Activated gamma-delta T cell (primary cell): ENCODE measurements around the gene PDE4D.

Experiments
- DNase-seq: peaks from one replicate; lab custom pipeline; 2025; lab: John Stamatoyannopoulos, UW

Gene PDE4D

GRCh38 chr5:59256331-59256730 lies 637.2 kb downstream of the PDE4D start:
- DNase-seq = no peak

- no peak for DNase-seq
Measured at GRCh38 chr5:59254055-59254687, 639.4 kb downstream of the PDE4D start.

- DNase-seq = no peak
Measured at GRCh38 chr5:59253625-59254024, 639.9 kb downstream of the PDE4D start.

DNA sequence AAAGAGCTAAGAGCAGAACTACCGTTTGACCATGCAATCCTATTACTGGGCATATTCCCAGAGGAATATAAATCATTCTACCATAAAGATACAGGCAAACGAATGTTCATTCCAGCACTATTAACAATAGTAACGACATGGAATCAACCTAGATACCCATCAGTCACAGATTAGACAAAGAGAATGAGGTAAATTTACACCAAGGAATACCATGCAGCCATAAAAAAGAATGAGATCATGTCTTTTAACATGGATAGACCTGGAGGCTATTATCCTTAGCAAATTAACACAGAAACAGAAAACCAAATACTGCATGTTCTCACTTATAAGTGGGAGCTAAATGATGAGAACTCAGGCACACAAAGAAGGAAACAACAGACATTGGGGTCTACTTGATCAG lies 641.9 kb downstream of the PDE4D start:
- DNase-seq = no peak

GRCh38 chr5:59249726-59250125 lies 643.8 kb downstream of the PDE4D start:
- no peak for DNase-seq

DNA sequence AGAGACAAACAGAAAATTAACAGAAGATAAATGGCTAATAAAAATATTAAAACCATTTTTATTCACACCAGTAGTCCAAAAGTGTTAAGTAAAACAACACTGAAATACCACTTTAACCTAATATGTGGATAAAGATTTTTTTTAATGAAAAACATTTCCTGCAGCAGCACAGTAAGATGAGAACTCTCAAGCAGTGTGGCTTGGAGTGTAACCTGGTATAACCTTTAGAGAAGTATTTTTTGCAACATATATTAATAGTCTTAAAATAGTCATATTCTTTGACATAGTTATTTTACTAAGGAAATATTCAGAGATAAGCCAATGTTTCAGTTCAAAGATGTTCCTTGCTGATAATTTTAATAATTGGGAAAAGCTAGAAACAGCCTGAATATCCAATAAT lies 644.4 kb downstream of the PDE4D start:
- DNase-seq = no peak

- DNase-seq = no peak
Measured at GRCh38 chr5:59246882-59247281, 646.6 kb downstream of the PDE4D start.

DNA sequence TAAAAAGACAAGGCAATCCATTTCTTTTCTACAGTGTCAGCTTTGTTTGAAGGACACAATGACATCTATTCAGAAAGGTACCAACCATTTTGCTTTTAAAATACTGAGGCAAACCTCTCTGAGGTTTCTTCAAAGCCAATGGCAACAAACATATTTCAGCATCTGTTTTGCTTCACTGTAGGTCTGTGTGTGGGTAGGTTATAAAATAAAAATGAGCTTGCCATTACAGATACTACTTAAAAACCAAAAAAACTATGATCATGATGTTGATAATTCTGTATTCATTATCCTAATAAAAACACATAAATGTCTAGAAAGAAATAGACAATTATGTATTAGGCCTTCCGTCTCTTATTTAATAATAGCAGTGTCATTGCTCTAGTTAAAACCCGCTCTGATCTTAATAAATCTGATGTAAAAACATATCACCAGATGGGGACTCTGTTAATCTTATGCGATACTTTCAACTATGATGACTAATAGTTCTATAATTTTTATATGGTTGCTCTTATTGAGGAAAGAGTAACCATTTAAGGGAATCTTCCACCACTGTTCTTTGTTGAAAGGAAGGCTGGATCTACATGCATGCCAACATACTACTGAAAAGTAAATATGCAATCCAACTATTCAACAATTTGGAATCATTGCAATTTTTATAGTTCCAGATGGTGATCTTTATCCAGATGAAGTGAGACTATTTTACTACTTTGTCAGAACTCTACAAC lies 647.2 kb downstream of the PDE4D start:
- DNase-seq = no peak

DNA sequence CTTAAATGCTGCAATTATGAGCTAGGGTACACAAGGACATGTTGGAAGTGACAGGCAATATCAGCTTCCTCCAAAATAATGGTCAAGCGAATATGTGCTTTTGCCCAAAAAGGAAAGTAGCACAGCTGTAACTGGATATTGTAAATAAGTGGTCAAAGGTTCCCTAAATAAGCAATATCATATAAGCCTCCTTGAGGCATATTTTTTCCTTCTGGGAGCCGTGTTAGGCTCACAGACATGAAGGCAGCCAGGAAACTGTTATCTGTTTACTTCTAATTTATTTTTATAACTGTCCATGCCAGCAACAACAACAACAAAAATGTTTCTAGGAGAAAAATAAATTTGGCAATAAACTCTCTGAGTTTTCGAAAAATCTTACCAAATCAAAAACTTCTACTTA lies 648.3 kb downstream of the PDE4D start:
- no peak for DNase-seq

DNA sequence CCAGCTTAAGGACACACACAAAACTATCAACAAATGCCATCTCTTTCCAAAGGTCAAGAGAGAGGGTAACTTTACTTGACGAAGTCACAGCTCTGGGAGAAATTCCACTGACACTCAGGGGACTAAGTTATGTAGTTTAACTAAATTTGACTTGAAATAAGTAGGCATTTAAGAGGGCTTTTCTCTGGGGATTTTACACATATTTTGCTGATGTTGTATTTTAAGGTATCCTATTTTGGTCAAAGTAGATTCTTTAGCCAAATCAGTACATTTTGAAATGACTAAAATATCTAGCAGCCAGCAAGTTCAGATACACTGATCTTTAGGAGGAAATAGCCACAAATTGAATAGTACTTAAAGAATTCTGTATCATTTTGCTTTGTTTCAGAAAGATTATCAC lies 652.0 kb downstream of the PDE4D start:
- no peak for DNase-seq

GRCh38 chr5:59241119-59241518 lies 652.4 kb downstream of the PDE4D start:
- DNase-seq = no peak

DNA sequence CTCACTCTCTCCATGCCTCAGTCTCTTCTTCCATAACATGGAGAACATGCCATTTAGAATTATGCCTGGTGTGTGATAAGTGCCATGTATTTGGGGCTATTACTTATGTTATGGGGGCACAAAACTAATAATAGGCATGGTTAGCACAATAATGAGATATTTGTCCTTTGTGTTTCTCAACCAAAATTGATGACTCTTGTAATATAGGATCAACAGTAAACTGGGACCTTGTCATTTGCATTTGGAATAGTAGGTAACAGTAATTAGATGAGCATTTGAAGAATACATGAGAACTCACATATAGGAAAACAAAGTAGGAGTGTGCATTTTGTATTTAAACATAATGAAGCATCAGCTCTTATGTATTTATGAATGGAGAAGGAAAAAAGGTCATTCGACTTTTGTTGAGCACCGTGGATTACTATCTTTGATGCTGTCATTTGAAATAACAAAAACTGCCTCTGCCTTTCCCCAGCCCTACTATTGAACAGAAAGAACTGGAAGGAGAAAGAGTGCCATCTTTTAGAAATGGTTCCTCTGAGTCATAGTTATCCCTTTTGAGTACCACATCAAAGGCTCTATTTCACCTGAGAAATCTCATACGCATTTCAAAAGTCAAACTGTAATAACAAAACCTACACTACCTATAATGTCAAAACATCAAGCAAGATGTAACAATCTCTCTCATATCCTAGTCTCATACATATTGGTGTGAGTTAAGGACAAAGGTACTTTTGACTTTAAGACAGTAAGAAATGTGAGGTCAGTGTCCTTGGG lies 655.2 kb downstream of the PDE4D start:
- no peak for DNase-seq

DNA sequence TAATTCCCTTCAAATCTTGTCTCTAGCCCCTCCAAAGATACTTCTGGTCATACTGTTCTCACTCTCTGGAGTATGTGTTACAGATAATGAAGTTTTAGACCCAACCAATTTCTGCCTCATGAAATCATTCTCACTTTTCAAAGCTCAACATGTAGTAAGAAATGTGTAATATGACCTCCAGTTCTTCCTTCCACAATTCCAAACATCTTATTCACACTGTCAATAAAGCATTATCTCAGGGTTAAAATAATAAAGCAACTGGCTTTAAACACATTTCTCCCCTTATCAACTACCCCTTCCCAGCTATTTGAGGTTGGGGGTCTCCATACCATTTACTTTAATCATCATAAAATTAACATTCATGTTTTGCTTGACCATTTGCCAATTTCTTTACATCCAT lies 656.5 kb downstream of the PDE4D start:
- no peak for DNase-seq

GRCh38 chr5:59236448-59236847 lies 657.1 kb downstream of the PDE4D start:
- DNase-seq = no peak

DNA sequence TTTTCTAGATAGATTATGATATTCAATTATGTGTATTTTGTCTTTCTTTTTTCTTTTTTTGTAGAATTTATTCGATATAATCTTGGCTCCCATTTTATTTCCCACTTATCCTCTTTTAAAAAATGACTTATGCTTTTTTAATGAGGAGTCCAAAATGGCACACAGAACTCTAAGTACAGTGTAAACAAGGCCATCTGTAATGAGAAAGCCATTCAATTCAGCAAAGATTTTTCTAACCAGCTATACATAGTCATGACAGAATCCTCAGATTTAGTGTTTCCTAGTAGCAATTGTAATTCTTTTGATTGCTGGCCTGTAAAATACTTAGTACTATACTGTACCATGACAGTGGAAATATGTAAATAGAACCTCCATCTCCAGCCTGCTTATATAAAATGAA lies 659.3 kb downstream of the PDE4D start:
- DNase-seq = no peak

DNA sequence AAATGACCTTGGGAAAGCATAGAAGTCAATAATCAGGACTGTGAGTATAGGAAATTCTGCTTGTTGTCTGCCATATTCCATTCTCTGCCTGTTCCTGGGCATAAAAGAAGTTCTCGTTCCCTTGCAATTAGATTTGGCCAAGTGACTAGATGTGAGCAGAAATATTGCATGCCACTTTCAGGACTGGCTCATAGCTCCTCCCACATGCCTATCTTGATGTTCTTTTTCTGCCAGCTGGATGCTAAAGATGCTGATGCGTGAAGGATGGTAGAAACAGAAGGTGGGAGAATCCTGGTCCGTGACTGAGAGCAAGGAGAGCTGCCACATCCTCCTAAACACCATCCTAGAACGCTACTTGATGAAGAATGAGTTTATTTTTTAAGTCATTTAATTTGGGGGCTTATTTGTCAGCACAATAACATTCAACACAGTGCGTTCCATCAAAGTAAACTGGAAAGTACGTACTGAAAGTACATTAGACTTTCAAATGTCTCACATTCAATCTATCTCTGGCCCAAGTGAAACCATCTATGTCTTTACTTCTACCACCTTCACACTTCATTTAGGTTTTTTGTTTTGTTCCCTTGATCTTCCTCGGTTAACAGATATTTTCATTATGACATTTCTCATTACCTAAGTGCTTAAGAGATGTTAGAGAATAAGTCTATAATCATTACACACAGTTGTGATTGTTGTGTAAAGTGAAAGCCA lies 662.1 kb downstream of the PDE4D start:
- no peak for DNase-seq

DNA sequence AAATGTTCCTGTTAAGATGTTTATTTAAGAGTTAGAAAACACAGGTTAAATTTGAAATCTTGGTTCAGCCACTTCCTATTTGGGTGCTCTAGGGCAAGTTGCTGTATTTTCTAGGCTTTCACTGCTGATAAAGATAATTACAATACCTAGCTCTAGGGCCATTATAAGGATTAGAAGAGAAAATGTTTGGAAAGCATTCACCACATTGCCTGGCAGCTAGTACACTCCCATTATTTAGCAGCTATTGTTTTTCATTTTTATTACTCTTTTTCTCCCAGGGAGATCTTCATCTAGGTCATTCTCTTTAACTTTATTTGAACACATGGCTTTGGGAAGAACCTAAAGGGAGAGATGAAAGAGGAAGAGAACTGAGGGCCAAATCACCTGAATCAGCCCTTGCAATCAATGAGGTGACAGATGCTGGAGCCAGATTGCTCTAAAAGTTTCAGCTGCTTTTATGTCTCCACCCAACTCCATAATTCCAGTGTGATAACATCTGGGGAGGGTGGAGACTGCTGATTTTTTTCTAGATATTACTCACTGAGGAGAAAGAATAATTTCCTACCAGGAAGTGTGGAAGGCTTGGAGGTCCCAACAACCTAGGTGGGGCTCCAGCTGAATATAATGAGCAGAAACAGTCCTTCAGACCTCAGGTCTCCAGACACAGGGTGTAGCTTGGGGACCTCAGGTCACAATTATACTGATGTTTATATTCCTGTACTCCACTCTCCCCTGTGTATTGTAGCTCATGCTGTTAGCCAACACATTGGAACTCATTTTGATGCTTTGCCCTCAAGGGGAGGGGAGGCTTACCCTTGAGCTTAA lies 670.6 kb downstream of the PDE4D start:
- DNase-seq = no peak

DNA sequence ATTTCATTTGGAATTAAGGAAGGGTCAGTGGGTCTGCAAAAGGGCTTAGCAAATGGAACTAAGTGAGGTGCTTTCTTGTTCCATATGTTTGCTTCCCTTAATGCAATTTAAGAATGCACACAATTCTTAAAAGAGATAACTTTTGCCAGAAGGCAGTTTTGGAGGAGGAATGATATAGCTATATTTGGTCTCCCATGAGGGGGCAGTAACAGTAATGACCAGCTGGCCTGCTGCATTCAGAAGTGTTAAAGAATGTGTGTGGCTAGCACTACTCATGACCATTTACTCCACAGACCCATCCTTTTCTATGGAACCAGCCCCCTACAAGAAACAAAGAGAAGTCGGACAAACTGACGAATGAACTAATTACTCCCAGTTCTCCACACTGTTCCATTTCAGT lies 671.8 kb downstream of the PDE4D start:
- DNase-seq = no peak

GRCh38 chr5:59218424-59219045 lies 675.0 kb downstream of the PDE4D start:
- no peak for DNase-seq

DNA sequence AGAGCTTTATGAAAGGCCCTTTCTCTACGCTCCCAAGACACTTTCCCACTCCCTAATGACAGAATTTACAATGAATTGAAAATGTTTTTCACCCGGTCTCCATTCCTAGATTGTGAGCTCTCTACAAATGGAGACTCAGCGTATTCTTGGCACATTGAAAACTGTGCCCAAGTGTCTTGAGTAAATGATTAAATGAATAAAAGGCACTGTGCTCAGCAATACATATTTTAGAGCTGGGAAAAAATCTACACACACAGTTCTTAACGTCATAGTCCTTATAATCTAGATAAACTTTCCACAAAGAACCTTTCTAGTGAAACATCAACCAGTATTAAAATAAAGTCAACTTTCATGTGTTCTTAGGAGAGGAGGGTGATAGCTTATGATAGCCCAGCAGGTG lies 676.7 kb downstream of the PDE4D start:
- DNase-seq = no peak

- no peak for DNase-seq
Measured at GRCh38 chr5:59212596-59212995, 680.9 kb downstream of the PDE4D start.
